Amniotic epithelial cell (primary cell): Measurements from ENCODE around the gene NT5M.

Experiments used
- DNase-seq: peaks from one replicate; pipeline ENCODE4 v3.0.0-alpha.2; 2010; ENCODE audit warnings: low read depth

The NT5M gene

GRCh38 chr17:17377071-17377967, 74.1 kb downstream of the NT5M start:
- no peak for DNase-seq

- peak; percentile 86 for DNase-seq
Observed at GRCh38 chr17:17379197-17379991, 76.2 kb downstream of the NT5M start.

DNA sequence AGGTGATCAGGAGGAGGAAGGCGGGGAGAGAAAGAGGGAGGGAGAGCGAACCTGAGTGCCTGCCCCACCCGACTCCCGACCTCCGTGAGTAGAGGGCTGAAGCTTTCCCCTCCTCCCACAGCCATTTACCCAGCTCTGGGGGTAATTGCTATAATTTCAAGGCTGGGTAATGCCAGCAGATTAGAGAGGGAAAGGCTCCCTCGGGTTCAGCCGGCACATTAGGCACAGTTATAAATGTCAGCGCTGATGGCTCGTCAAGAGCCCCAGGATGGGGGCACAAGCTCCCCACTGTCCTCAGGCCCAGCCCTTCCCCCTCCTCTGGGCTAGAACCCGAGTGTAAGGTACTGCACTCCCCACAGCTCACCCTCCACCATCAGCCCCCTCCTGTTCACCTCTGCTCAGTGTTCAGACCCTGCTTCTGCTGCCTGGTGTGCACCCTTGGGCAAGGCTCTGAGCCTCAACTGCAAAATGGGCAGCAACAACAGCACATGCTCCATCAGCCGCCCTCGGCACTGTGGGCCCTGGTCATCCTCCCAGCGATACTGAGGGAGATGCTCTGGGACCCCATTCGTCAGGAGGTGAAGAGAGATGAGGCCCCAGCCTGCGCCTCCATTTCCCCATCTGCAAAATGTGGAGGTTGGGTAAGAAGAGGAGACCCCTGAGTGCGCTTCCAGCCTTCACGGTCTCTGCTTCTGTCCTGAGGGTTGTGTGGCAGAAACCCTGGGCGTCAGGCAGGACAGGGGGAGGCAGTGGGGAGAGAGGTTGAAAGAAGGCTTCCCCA, 77.2 kb downstream of the NT5M start:
- no peak for DNase-seq

GRCh38 chr17:17381446-17382064, 78.4 kb downstream of the NT5M start:
- DNase-seq, result no peak

DNA sequence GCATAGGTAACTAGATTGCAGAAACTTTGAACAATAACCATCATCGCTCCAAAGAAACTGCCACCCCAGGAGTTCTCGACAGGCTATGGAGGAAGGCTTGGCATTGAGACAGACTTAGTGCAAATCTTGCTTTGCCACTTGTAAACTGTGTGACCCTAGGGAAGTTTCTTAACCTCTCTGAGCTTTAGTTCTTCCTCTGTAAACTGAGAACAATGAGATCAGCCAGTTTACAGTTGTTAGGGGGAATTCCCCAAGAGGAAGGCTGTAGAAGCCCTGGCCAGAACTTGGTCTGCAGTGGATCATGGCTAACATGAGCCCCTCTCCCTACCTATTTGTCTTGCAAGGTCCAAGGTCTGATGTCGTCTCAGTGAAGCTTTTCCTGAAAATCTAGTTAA, 78.9 kb downstream of the NT5M start:
- no peak for DNase-seq

- no peak for DNase-seq
Observed at GRCh38 chr17:17382971-17383370, 79.8 kb downstream of the NT5M start.

DNA sequence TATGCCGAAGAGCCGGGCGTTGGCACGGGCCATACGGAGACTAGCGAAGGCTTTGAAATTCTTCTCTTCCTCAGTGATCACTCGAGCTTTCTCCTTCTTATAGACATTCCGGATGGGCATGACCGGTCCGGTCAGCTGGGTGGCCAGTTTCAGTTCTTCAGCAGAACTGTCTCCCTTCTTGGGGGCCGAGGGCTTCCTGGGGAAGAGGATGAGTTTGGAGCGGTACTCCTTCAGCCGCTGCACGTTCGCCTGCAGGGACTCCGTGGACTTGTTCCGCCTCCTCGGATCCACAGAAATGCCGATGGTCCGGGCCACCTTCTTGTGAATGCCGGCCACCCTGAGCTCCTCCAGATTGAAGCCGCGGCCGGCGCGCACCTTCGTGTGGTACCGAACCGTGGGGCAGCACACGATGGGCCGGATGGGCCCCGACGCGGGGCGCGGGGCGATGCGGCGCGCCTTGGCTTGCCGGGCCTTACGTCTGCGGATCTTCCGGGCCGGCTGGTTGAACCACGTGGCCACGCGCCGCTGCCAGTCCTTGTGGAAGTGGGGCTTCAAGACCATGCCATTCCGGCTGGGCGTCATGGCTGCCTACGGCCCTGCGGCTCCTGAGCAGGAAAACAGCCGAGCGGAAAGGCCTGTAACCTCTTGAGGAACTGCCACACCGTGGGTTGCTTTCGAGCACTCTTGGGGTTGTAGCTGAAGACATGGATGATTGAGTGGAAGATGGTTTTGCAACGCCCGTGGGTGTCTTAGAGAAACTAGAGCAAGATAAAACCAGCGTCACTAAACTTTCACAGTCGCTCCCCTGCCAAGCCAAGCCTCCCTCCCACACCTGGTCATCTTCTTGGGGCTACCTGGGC, 80.5 kb downstream of the NT5M start:
- peak; percentile 51 for DNase-seq

DNA sequence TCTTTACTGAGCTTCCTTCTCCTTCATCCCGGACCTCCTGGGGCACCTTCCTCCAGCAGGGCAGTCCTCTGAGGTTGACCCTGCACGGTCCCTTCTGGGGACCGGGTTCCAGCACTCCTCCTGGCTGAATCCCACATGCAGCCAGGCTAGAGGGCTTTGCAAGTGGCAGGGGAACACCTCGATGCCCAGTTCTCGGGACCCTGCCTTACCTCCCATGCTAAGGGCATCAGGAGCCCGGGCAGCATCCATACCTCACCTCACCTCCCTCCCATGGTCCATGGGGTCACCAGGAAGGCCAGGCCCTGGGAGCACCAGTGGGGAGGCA, 81.1 kb downstream of the NT5M start:
- DNase-seq, result no peak

DNA sequence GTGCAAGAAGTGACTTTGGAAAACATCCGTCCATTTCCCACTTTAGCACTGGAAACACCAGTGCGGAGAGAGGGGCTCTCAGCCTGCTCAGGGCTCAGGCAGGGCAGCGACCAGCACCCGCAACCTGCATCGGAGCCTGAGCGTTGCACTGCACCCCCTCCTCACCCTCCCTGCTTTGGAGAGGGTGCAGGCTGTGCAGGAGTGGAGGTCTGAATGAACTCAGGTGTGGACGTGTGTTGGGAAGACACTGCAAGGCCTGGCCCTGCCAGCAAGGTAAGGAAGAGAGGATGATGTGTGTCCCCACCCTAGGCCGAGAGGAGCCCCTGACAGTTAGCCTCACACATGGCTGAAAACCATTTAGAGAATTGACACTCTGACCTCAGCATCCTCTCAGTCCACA, 81.8 kb downstream of the NT5M start:
- DNase-seq, result no peak

GRCh38 chr17:17385491-17385890, 82.3 kb downstream of the NT5M start:
- no peak for DNase-seq

GRCh38 chr17:17386094-17386800, 83.1 kb downstream of the NT5M start:
- no peak for DNase-seq

DNA sequence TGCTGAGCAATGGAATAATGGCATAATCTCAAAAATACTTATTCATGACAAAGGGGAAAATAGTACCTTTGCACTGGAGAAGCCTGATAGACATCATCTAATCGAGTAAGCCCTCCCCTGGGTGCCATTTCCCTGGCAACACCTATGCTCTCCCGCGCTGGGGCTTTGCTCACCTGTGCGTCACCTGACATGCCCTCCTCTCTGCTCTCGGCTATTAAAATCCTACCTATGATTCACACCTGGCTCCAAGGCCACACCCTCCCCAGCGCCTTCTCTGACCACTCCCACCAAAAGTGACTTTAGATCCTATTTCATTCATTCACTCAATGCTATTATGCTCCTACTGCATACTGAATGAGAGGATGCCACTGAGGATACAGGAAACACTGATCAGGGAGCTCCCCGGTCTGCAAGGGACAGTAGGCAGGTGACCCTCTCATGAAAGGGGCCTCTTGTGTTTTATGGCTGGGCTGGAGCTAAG, 83.9 kb downstream of the NT5M start:
- no peak for DNase-seq

GRCh38 chr17:17387498-17388362, 84.6 kb downstream of the NT5M start:
- no peak for DNase-seq

GRCh38 chr17:17388657-17389496, 85.7 kb downstream of the NT5M start:
- no peak for DNase-seq

- DNase-seq, result no peak
Observed at GRCh38 chr17:17391668-17392370, 88.6 kb downstream of the NT5M start.

GRCh38 chr17:17393976-17394375, 90.8 kb downstream of the NT5M start:
- DNase-seq, result no peak

DNA sequence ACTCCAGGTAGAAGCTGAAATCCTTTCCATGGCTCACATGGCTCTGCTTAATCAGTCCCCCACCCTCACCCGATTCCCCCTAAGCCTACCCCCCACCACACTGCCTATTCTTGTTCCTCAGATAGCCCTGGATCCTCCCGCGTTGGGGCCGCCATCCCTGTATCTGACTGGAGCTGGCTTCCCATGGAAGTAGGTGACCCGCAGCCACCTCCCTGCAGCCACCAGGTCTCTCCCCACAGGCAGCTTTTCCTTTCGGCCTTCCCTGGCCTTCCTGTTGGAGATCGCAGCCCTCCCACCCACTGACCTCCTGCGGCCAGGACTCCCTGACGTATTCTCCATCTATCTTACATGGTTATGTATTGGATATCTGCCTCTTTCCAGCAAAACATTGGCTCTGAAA, 91.3 kb downstream of the NT5M start:
- no peak for DNase-seq
